ENCODE data around the gene RPL41.

The RPL41 gene

DNA sequence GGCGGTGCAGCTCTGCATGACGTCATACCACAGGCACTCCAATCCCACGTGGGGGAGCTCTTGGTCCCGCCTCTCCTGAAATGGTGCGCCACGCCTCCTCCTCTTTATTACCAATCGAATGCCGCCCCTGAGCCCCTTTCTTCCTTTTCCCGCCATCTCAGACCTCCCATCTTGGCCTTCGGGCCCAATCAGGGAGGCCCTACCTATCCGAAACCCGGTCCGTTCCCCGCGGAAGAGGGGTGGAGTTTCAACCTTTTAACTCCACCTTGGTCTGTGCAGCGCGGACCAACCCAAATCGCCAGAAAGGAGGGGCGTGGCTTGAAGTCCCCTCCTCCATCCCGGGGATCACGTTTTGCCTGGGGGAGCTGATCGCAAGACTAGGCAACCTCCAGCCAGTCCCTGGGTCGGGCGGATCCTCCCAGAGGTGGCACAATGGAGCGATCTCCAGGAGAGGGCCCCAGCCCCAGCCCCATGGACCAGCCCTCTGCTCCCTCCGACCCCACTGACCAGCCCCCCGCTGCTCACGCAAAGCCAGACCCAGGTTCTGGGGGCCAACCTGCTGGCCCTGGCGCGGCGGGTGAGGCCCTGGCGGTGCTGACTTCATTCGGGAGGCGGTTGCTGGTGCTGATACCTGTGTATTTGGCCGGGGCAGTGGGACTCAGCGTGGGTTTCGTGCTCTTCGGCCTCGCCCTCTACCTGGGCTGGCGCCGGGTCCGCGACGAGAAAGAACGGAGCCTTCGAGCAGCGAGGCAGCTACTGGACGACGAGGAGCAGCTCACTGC lies 11.6 kb downstream of the RPL41 start, which contains the start of gene ESYT1:
ESYT1 (plus strand) TSS at position 380 of the 782 bp plus-strand sequence; CDS start at position 433, 53 bp downstream.
- DNase-seq, result peak; percentile 99 to 100 (median 99)

DNA sequence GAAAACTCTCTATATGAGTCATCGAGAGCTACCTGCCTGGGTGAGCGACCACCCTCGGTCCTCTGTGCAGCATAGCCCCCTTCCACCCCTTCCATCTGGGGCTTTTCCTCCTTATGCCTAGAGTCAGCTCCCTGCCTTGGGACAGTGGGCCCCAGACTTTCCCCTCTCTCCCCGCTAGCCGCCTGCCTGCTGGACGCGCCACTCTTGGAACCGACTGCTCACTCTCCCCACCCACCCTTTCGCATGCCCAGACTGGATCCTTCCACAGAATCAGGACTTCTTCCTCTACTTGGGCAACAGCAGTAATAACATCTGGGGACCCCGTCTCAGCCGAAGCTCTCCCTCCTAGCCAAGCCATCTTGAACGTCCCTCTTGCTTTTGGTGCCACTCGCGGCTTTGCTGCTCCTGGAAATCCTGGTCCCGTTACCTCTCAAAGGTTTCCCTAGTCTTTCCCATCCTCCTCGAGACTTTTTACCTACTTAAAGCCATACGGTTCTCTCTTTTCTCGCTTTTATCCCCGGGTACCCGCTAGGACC lies 12.3 kb downstream of the RPL41 start:
- DNase-seq, result peak; percentile 19 to 55 (median 43)

- DNase-seq, result peak; percentile 39 to 78 (median 58)
These were observed 12.9 kb downstream of the RPL41 start for GRCh38 chr12:56129206-56129941.

DNA sequence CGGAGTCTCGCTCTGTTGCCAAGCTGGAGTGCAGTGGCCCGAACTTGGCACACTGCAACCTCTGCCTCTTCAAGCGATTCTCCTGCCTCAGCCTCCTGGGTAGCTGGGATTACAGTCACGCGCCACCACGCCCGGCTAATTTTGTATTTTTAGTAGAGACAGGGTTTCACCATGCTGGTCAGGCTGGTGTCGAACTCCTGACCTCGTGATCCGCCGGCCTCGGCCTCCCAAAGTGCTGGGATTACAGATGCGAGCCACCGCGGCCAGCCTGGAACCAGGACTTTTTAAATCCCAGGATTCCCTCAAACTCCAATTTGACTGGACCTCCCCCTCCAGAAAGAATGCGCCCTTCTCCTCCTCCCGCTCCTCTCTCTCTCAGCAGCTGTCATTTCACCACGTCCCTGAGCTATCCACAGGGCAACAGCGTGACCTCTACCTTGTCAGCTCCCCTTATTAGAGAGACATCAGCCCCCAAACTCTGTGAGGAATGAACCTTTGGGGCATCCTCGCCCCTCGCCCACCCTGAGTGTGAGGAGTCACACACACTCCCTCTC lies 13.6 kb downstream of the RPL41 start:
- DNase-seq, result peak in 1 of 4 experiments; percentile 17

DNA sequence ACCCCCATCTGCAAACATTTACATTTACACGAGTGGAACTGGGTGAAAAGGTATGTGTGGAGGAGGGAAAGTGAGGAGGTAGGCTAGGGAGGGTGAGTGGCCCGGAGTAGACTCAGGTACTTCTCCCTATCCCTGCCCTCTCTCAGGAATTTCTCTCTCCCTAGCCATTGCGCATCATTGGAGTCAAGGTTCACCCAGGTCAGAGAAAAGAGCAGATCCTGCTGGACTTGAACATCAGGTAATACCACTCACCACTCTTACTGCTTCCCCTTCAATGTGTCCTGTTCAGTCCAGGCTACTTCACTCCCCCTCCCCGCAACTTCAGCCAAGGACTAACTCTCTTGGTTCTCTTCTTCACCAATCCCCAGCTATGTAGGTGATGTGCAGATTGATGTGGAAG lies 14.4 kb downstream of the RPL41 start:
- no peak for DNase-seq

DNA sequence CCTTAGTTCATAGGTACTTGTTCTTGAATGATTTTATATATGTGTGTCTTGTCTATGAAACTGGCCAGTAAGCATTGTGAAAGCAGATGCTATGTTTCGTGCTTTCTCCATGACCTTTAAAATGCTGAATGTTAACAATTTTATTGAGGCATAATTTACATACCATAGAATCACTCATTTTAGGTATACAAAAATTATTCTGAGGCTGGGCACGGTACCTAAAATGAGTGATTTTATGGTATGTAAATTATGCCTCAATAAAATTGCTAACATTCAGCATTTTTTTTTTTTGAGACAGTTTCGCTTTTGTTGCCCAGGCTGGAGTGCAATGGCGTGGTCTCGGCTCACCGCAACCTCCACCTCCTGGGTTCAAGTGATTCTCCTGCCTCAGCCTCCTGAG lies 18.5 kb downstream of the RPL41 start:
- no peak for DNase-seq

DNA sequence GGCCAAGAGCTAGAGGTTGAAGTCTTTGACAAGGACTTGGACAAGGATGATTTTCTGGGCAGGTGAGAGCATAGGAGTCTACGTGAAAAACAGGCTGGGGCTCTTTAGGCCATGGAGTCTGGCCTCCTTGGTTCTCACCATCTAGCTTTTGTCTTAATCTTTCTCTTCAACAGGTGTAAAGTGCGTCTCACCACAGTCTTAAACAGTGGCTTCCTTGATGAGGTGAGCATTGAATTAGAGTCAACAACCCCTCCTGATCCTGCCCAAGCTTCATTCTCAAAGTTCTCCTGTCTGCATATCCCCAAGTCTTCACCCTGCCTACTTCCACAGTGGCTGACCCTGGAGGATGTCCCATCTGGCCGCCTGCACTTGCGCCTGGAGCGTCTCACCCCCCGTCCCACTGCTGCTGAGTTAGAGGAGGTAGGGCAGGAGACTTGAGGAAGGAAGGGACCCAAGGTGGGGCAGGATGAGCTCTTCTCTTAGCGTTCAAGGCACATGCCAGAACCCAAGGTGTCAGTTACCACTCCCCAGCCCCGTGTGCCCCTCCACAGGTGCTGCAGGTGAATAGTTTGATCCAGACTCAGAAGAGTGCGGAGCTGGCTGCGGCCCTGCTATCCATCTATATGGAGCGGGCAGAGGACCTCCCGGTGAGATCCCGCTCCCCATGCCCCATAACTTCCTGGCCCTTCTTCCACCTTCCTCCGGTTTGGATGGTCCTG lies 21.6 kb downstream of the RPL41 start:
- no peak for DNase-seq

DNA sequence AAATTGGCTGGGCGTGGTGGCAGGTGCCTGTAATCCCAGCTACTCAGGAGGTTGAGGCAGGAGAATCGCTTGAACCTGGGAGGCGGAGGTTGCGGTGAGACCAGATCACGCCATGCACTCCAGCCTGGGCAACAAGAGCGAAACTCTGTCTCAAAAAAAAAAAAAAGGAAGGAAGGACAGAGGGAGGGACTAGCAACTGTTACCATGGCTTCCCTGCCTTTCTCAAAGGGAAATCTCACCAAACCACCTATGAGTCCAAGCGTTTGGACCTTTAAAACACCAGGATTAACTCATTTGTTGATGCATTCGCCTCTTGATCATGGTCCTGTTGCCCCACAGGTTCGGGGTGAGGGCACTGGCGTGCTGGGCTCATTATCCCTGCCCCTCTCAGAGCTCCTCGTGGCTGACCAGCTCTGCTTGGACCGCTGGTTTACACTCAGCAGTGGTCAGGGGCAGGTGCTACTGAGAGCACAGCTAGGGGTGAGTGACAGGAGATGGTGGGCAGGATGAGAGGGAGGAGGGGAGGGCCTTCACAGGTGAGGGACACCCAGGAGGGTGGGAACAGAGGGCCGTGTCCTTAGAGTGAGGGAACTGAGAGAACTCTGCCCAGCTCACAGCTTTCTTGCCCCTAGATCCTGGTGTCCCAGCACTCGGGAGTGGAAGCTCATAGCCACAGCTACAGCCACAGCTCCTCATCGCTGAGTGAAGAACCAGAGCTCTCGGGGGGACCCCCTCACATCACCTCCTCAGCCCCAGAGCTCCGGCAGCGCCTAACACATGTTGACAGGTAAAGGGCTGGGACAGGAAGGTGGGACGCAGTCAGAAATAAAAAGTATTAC lies 25.7 kb downstream of the RPL41 start:
- peak in 3 of 4 experiments; percentile 44 to 63 (median 52) for DNase-seq

DNA sequence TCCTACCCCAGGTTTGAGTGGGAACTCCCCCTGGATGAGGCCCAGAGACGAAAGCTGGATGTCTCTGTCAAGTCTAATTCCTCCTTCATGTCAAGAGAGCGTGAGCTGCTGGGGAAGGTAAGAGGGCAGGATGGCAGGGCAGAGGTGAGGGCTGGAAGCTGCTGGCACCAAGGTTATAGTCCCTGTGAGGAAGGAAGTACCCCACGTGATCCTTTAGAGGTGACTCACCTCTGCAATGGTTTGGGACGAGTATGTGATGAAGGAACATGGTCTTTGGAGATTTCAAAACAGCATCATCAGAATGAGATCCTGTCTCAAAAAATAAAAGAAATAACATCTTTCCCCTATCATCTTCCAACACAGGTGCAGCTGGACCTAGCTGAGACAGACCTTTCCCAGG lies 26.8 kb downstream of the RPL41 start:
- DNase-seq, result no peak

DNA sequence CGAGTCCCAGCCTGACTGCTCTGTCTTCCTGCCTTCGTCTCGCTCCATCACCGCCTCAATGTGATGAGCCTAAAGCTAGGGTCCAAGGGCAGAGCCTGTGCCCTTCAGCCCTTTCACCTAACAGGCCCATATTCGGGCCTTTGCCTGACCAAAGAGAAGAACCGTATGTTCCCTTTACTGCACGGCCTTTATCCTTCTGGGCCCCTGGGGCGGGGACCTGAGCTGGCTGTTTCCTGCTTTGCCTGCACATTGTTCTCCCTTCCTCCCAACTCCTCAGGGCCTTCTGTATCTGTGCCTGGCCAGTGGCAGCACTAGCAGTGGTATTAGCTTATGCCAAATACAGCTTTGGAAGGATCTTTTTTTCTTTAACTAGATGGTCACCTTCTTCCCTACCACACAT lies 27.4 kb downstream of the RPL41 start:
- DNase-seq, result peak in 2 of 4 experiments; percentile 27 to 31

GRCh38 chr12:56145217-56145616 lies 28.8 kb downstream of the RPL41 start:
- DNase-seq, result no peak

DNA sequence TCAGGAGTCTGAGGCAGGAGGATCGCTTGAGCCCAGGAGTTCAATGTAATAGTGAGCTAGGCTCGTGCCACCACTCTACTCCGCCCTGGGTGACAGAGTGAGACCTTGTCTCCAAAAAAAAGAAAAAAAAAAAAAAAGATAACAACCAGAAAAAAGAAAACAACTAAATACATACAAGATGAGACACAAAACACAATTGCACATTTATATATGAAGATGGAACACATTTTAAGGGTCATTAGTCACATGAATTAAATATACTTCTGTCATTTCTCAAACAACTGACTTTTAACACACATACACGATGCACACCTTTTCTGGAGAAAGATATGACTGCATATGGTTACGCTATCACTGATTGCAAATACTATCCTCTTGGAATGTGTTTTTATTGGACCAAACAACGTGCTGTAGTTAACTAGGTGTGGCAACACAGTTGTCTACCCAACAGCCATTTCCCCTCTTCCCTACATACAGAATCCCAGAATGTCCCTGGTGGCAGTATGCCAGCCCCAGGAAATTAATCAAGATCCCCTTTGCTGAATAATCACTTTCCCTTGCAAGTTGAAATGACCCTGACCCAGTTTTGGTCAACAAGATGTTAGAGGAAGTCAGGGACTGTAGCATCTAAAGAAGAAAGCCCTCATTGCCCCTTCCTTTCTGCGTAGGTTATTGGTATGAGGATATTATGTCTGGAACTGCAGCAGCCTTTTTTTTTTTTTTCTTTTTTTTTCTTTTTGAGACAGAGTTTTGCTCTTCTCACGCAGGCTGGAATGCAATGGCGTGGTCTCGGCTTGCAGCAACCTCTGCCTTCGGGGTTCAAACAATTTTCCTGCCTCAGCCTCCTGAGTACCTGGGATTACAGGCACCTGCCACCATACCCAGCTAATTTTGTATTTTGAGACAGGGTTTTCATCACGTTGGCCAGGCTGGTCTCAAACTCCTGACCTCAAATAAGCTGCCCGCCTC lies 30.3 kb downstream of the RPL41 start:
- no peak for DNase-seq

GRCh38 chr12:56150563-56150962 lies 34.1 kb downstream of the RPL41 start:
- peak in 3 of 4 experiments; percentile 24 to 75 (median 70) for DNase-seq

GRCh38 chr12:56151672-56152131 lies 35.3 kb downstream of the RPL41 start:
- DNase-seq, result peak; percentile 39 to 61 (median 52)

GRCh38 chr12:56152132-56152755 lies 35.8 kb downstream of the RPL41 start, which contains the start of gene MYL6B:
Gene MYL6B (plus strand): TSS chr12:56152587. CDS start chr12:56153919, 1,332 bp downstream.
- DNase-seq, result peak; percentile 94 to 97 (median 96)

DNA sequence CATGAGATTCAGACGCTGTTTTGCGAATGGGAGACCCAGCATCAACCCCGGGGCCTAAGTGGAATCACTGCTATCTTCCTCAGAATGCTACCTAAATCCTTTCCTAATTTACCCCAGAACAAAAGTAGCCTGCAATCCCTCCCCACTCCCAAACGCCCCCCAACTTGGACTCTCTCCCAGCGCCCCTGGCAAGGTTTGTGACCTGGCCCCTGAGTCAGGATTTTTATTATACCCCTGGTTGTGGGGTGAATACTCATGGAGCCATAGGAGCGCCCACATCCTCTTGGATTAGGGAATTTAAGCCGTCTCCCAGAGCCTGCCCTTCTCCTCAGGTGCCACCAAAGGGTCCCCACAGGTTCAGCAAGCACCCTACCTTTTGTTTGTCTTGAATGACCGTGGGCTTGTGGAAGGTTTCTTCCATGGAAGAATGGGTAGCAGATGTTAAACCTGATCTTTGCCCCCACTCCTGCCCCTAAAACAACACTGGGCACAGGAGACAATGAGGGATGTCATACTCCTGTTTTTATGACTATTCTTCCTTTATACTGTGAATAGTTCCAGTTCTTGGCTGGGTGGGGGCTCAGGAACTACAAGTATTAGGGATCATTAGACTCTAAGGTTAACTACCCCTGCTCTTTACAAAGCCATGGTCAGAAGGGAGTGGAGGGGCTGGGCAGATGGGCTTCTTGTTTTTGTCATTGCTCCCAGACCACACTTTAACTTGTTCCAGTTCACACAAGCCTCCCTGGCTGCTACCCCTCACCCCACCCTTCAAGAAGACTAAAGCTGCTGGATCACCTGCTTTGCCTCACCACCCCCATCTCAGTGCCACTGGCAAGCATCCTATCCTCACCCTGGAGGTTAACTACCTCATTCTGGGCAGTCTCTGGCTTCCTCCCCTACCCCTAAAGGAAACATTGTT lies 36.6 kb downstream of the RPL41 start:
- no peak for DNase-seq

DNA sequence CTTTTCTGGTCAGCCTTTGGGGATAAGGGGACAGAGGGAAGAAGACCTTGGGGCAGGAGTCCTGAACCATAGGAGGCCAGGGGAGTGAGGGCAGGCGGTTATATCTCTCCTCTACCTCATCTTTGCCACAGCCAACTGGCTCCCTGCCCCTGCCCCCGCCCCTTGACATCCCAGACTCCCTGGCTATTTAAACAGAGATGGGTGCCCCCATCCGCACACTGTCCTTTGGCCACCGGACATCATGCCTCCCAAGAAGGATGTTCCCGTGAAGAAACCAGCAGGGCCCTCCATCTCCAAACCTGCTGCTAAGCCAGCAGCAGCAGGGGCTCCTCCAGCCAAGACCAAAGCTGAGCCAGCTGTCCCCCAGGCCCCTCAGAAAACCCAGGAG lies 37.2 kb downstream of the RPL41 start:
- DNase-seq, result no peak

- DNase-seq, result no peak
These were observed 37.9 kb downstream of the RPL41 start for GRCh38 chr12:56154246-56154771.

Data from suppressor macrophage (primary cell).